Calu3 (cell line): Measurements from ENCODE around the gene SHROOM3. TPM values are rescaled to one million over a fixed set of nuclear protein-coding genes. Genes with fewer than 3 reads are reported as not detected.

Experiments used
- BruUV-seq: library from RNA; stranded (reverse); fragments of 400-500 nt; replicated peaks from 2 replicates; lab custom pipeline; 2021; lab: Mats Ljungman, UMichigan
- CTCF ChIA-PET: fragments of 300-600 bp; sonication (Branson Sonifier 250); formaldehyde crosslinking; loops from one replicate; lab custom pipeline; 2022; ENCODE audit warnings: antibody characterized with exemption; lab: Charles Lee
- DNase-seq: peaks from one replicate; pipeline ENCODE4 v3.0.0; 2022
- H3K27ac Mint-ChIP-seq: one replicate; pipeline ENCODE4 v1.8.0; 2022; ENCODE audit warnings: mixed read lengths; ENCODE audit not compliant: unreplicated experiment
- H3K27me3 Mint-ChIP-seq: one replicate; pipeline ENCODE4 v1.8.0; 2022; ENCODE audit warnings: mixed read lengths; ENCODE audit not compliant: unreplicated experiment
- H3K36me3 Mint-ChIP-seq: one replicate; pipeline ENCODE4 v1.8.0; 2022; ENCODE audit warnings: mild to moderate bottlenecking, moderate library complexity, mixed read lengths; ENCODE audit not compliant: insufficient read depth, unreplicated experiment
- H3K4me1 Mint-ChIP-seq: one replicate; pipeline ENCODE4 v1.8.0; 2022; ENCODE audit warnings: mild to moderate bottlenecking, low read depth, mixed read lengths; ENCODE audit not compliant: unreplicated experiment
- H3K4me3 Mint-ChIP-seq: one replicate; pipeline ENCODE4 v1.8.0; 2022; ENCODE audit warnings: mild to moderate bottlenecking, low read depth, moderate library complexity, mixed read lengths; ENCODE audit not compliant: unreplicated experiment
- H3K9me3 Mint-ChIP-seq: one replicate; pipeline ENCODE4 v1.8.0; 2022; ENCODE audit warnings: low read depth, mixed read lengths; ENCODE audit not compliant: unreplicated experiment
- CTCF ChIP-seq: fragments of 200-600 bp; IDR thresholded peaks from one replicate; pipeline ENCODE4 v1.8.0; 2022; ENCODE audit warnings: antibody characterized with exemption; ENCODE audit not compliant: unreplicated experiment
- intact Hi-C: fragments of 100-400 bp; cut with micrococcal nuclease; formaldehyde crosslinking; loops from one replicate; pipeline ENCODE4 v1.10.0; 2022; ENCODE audit not compliant: unreplicated experiment
- total RNA-seq: library from RNA; stranded (reverse); gene quantifications from 2 replicates; pipeline ENCODE4 v1.2.3, GENCODE V29; 2022

SHROOM3 gene
- total RNA-seq, 1 experiment from 2014 or later, result 114 TPM

GRCh38 chr4:76499461-76499860 lies 64.4 kb downstream of the SHROOM3 start:
- H3K27ac Mint-ChIP-seq, result no peak overlapping the region
- peaks cover 15% of the 10 kb centered on the region for H3K4me1 Mint-ChIP-seq
- no peaks in the 10 kb centered on the region for H3K9me3 Mint-ChIP-seq
- DNase-seq, result no peak
- CTCF ChIA-PET, result interaction anchor here (1.7 kb wide), 1 partner anchor 63 kb away, joined by 6 read pairs; no protein-coding TSS in a partner anchor
- no peak for TF ChIP-seq CTCF
- no peaks in the 10 kb centered on the region for H3K36me3 Mint-ChIP-seq
- intact Hi-C loops, result no loop called here
- H3K4me3 Mint-ChIP-seq, result no peak overlapping the region
- BruUV-seq, result no TSS peak
- no peaks in the 10 kb centered on the region for H3K27me3 Mint-ChIP-seq

DNA sequence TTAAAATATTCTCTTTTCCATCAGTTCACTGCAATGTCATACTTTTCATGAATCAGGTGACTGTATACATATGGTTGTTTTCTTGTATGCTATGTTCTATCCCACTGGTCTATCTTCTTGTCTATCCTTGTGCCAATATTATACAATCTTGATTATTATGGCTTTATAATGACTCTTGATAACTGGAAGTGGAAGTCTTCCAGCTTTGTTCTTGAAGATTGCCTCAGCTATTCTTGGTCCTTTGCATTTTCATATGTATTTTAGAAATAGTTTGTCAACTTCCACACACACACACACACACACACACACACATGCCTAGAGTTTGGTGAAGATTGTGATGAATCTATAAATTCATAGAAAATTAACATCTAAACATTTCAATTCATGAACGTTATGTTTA lies 67.9 kb downstream of the SHROOM3 start:
- H3K4me3 Mint-ChIP-seq, result no peak overlapping the region
- no peak overlapping the region for H3K27ac Mint-ChIP-seq
- H3K27me3 Mint-ChIP-seq, result no peaks in the 10 kb centered on the region
- intact Hi-C loops, result no loop called here
- CTCF ChIA-PET, result interaction anchor here (4.5 kb wide), 1 partner anchor 70 kb away, joined by 34 read pairs; no protein-coding TSS in a partner anchor
- no peaks in the 10 kb centered on the region for H3K36me3 Mint-ChIP-seq
- no TSS peak for BruUV-seq
- H3K4me1 Mint-ChIP-seq, result peaks cover 13% of the 10 kb centered on the region
- no peak for TF ChIP-seq CTCF
- no peak for DNase-seq
- H3K9me3 Mint-ChIP-seq, result no peaks in the 10 kb centered on the region

DNA sequence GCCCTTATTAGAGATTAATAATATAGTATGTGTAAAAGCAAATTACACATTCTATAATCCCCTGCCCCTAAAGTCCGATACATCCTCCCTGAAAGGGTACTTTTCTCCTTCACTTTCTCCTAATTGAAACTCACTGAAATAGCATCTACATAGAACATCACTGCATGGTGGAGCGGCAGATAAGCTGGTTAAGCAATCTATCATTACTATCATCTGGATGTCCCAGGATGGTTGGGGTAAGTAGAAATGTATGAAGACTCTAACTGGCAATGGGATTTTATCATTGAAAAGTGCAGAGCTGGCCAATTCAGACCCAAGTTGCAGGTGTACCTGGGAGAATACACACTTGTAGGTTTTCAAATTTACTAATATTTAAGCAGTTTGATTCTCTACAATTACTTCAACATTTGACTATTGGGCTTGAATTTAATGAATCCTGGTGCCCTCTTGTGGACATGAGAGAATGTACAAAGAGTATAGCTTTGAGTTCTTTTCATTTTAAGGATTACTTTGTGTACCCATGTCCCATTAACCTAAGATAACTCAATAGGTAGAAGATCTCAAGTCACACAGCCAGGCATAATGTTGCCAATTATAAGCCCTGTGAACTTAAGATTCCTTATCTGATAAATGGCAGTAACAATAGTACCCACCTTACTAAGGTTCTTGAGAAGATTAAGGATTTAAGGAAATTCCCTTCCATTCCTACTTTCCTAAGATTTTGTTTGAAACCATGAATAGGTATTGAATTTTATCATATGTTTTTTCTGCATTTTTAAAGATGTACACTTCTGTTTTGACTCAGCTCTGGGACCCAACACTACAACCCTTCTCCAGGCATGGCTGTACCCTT lies 69.8 kb downstream of the SHROOM3 start:
- Mint-ChIP-seq H3K27me3 (no peaks in the 10 kb centered on the region), H3K36me3 (no peaks in the 10 kb centered on the region), H3K4me1 (no peaks in the 10 kb centered on the region), H3K4me3 (no peak overlapping the region), H3K27ac (no peak overlapping the region), H3K9me3 (no peaks in the 10 kb centered on the region)
- TF ChIP-seq CTCF, result no peak
- intact Hi-C loops, result loop anchor here (1.0 kb wide), 2 partner anchors 70 to 74 kb away; partner anchors contain the start of gene SHROOM3
- CTCF ChIA-PET, result interaction anchor here (1.0 to 4.5 kb wide), 3 partner anchors 69 to 72 kb away, joined by 3 to 34 read pairs (median 4); partner anchors contain the start of gene SHROOM3
- no TSS peak for BruUV-seq
- peak; percentile 20 for DNase-seq

GRCh38 chr4:76511947-76512346 lies 76.9 kb downstream of the SHROOM3 start:
- H3K27ac Mint-ChIP-seq, result peak overlapping the region; percentile 83
- intact Hi-C loops, result loop anchor here (2.0 to 5.0 kb wide), 6 partner anchors 35 to 235 kb away; no protein-coding TSS in a partner anchor
- no peak for TF ChIP-seq CTCF
- H3K27me3 Mint-ChIP-seq, result no peaks in the 10 kb centered on the region
- no peak for DNase-seq
- H3K36me3 Mint-ChIP-seq, result peaks cover 5% of the 10 kb centered on the region
- no TSS peak for BruUV-seq
- CTCF ChIA-PET, result no interaction called here
- peak overlapping the region; percentile 36 for H3K4me3 Mint-ChIP-seq
- H3K4me1 Mint-ChIP-seq, result peaks cover 40% of the 10 kb centered on the region
- H3K9me3 Mint-ChIP-seq, result no peaks in the 10 kb centered on the region
